Astrocyte of the cerebellum (primary cell): ENCODE data around the gene MYH7.
"Not testable (repeated sequence)": the region's sequence is repeated elsewhere in the genome, so short reads cannot be mapped to it uniquely, and the experiment has no call there.

ENCODE experiments used
- DNase-seq: peaks from one replicate; pipeline ENCODE4 v3.0.0-alpha.2; 2011; ENCODE audit warnings: low read depth
- H3K4me3 ChIP-seq: 2 replicates; pipeline ENCODE4 v1.5.1; 2011; ENCODE audit warnings: mild to moderate bottlenecking, low read depth, low read length, moderate library complexity
- in situ Hi-C: cut with HindIII; loops from 2 replicates; pipeline ENCODE4 v1.10.0; 2017; ENCODE audit warnings: low sequenced_read_pairs
- TF ChIP-seq, protein P1 (sequence below): IDR thresholded peaks from 2 replicates; pipeline ENCODE4 v1.5.1; 2012; ENCODE audit warnings: low read length, low read depth, moderate library complexity, mild to moderate bottlenecking; ENCODE audit errors: missing control alignments

The MYH7 gene

GRCh38 chr14:23432102-23432925, 3.1 kb downstream of the MYH7 start:
- no peak for DNase-seq
- TF ChIP-seq, protein P1, sequence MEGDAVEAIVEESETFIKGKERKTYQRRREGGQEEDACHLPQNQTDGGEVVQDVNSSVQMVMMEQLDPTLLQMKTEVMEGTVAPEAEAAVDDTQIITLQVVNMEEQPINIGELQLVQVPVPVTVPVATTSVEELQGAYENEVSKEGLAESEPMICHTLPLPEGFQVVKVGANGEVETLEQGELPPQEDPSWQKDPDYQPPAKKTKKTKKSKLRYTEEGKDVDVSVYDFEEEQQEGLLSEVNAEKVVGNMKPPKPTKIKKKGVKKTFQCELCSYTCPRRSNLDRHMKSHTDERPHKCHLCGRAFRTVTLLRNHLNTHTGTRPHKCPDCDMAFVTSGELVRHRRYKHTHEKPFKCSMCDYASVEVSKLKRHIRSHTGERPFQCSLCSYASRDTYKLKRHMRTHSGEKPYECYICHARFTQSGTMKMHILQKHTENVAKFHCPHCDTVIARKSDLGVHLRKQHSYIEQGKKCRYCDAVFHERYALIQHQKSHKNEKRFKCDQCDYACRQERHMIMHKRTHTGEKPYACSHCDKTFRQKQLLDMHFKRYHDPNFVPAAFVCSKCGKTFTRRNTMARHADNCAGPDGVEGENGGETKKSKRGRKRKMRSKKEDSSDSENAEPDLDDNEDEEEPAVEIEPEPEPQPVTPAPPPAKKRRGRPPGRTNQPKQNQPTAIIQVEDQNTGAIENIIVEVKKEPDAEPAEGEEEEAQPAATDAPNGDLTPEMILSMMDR, result no peak
- in situ Hi-C loops, result no loop called here
- no peak overlapping the region for H3K4me3 ChIP-seq

DNA sequence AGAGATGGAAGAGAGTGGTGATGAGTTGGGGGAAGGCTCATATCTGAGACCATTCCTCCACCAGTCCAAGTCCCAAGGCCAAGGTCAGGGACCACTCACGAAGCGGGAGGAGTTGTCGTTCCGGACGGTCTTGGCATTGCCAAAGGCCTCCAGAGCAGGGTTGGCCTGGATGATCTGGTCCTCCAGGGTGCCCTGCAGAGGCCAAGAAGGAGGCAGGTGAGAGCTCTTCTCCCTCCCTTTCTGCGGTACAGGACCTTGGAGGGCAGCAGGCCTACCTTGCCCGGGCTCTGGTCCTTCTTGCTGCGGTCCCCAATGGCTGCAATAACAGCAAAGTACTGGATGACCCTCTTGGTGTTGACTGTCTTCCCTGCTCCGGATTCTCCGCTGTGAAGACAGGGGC, 4.0 kb downstream of the MYH7 start:
- DNase-seq, result no peak
- TF ChIP-seq, protein P1, result no peak
- no peak overlapping the region for H3K4me3 ChIP-seq
- in situ Hi-C loops, result no loop called here

- in situ Hi-C loops, result no loop called here
- no peak overlapping the region for H3K4me3 ChIP-seq
- no peak for DNase-seq
- TF ChIP-seq, protein P1, result no peak
Observed at GRCh38 chr14:23430723-23431085, 4.8 kb downstream of the MYH7 start.

DNA sequence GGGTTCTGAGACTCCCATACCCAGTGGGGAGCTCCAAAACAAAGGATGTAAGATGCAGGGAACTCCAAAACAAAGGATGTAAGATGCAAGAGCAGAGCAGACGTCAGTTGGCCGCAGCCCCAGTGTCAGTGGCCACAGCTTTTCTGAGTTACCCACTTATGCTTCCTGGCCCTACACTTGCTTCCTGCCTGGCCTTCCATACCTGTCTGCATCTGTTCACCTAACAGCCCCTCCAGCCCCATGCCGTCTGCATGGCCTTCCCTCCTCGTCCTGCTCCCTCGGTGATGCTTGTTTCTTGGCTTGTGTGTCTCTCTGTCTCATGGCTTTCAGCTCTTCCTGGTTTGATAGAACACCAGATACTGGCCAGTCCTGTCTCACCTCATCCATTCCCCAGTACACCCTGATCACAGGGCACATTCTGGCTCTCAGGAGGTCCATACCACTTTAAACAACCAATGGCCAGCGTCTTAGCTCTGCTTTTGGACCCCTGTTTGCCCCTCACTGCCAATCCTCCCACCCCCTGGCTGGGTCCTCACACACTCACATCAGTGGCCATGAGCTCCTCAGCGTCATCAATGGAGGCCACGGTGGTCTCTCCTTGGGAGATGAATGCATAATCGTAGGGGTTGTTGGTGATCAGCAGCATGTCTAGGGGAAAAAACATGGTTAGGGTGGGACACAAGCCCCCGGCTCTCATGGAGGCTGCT, 5.3 kb downstream of the MYH7 start:
- H3K4me3 ChIP-seq, result no peak overlapping the region
- TF ChIP-seq, protein P1, result no peak
- DNase-seq, result no peak
- in situ Hi-C loops, result no loop called here

- no peak for DNase-seq
- H3K4me3 ChIP-seq, result no peak overlapping the region
- TF ChIP-seq, protein P1, result no peak
- in situ Hi-C loops, result no loop called here
Observed at GRCh38 chr14:23428686-23429495, 6.6 kb downstream of the MYH7 start.

- in situ Hi-C loops, H3K4me3 ChIP-seq, DNase-seq: not testable (repeated sequence)
Observed at GRCh38 chr14:23425798-23426197, 9.7 kb downstream of the MYH7 start.
